HEK293 (cell line): Measurements from ENCODE around the gene FANCE.

Experiments used
- CTCF ChIA-PET: fragments of 350-600 bp; formaldehyde crosslinking; extraction: SDS; loops from one replicate; lab custom pipeline; 2021; ENCODE audit warnings: antibody characterized with exemption; lab: Yijun Ruan, JAX
- POLR2A ChIA-PET: fragments of 300-600 bp; formaldehyde crosslinking; extraction: SDS; loops from one replicate; lab custom pipeline; 2020; ENCODE audit warnings: antibody characterized with exemption, inconsistent platforms; lab: Yijun Ruan, JAX
- H3K27ac ChIP-seq: fragments of 200-500 bp; sonication (Bioruptor generic); 2 replicates; pipeline ENCODE4 v1.5.1; 2014; ENCODE audit warnings: low read depth, low read length, control low read depth, inconsistent platforms; ENCODE audit errors: extremely low read depth
- H3K36me3 ChIP-seq, 2 experiments: fragments of 200-500 bp in 1 of 2; sonication (Bioruptor generic) in 1 of 2; 1 replicate in 1 of 2; 2 replicates in 1 of 2; pipeline ENCODE4 v1.5.1; 2014 to 2017; ENCODE audit warnings: inconsistent platforms in 2 of 2, low read length in 2 of 2; ENCODE audit not compliant: control insufficient read depth in 2 of 2, insufficient read depth in 1 of 2
- H3K4me1 ChIP-seq: fragments of 200-500 bp; sonication (Bioruptor generic); 2 replicates; pipeline ENCODE4 v1.5.1; 2014; ENCODE audit warnings: mild to moderate bottlenecking, low read length, inconsistent platforms; ENCODE audit not compliant: control insufficient read depth, insufficient read depth
- H3K4me3 ChIP-seq: 2 replicates; pipeline ENCODE4 v1.5.1; 2011; ENCODE audit warnings: low read depth, mild to moderate bottlenecking, control low read depth, low read length, moderate library complexity
- H3K9me3 ChIP-seq: fragments of 200-500 bp; sonication (Bioruptor generic); 2 replicates; pipeline ENCODE4 v1.5.1; 2014; ENCODE audit warnings: low read depth, low read length, inconsistent platforms; ENCODE audit not compliant: control insufficient read depth, insufficient read depth
- GLI2 ChIP-seq: fragments of 450-650 bp; formaldehyde crosslinking; IDR thresholded peaks from 2 replicates; pipeline ENCODE4; 2017; ENCODE audit warnings: missing biosample characterization, missing genetic modification characterization, low read depth, borderline replicate concordance
- GLI4 ChIP-seq: fragments of 450-650 bp; formaldehyde crosslinking; IDR thresholded peaks from 2 replicates; pipeline ENCODE4 v1.5.1; 2016; ENCODE audit warnings: missing biosample characterization, missing genetic modification characterization
- KLF17 ChIP-seq: fragments of 450-650 bp; formaldehyde crosslinking; IDR thresholded peaks from 2 replicates; pipeline ENCODE4 v1.5.1; 2016; ENCODE audit warnings: missing biosample characterization, missing genetic modification characterization
- RBAK ChIP-seq: fragments of 450-650 bp; formaldehyde crosslinking; IDR thresholded peaks from 2 replicates; pipeline ENCODE4 v1.5.1; 2016; ENCODE audit warnings: missing biosample characterization, missing genetic modification characterization
- ZFHX2 ChIP-seq: fragments of 450-650 bp; formaldehyde crosslinking; conservative IDR thresholded peaks from 2 replicates; pipeline ENCODE4 v1.5.1; 2016; ENCODE audit warnings: missing biosample characterization, missing genetic modification characterization
- ZNF121 ChIP-seq: fragments of 450-650 bp; formaldehyde crosslinking; IDR thresholded peaks from 2 replicates; pipeline ENCODE4 v1.5.1; 2016; ENCODE audit warnings: missing biosample characterization, missing genetic modification characterization
- ZNF133 ChIP-seq: fragments of 450-650 bp; formaldehyde crosslinking; IDR thresholded peaks from 2 replicates; pipeline ENCODE4 v1.5.1; 2016; ENCODE audit warnings: missing biosample characterization, missing genetic modification characterization
- ZNF138 ChIP-seq: fragments of 450-650 bp; formaldehyde crosslinking; IDR thresholded peaks from 2 replicates; pipeline ENCODE4 v1.5.1; 2016; ENCODE audit warnings: missing biosample characterization, missing genetic modification characterization, borderline replicate concordance
- ZNF202 ChIP-seq: fragments of 450-650 bp; formaldehyde crosslinking; IDR thresholded peaks from 2 replicates; pipeline ENCODE4 v1.5.1; 2016; ENCODE audit warnings: missing biosample characterization, missing genetic modification characterization, borderline replicate concordance
- ZNF24 ChIP-seq: fragments of 450-650 bp; formaldehyde crosslinking; IDR thresholded peaks from 2 replicates; pipeline ENCODE4 v1.5.1; 2016; ENCODE audit warnings: missing biosample characterization, missing genetic modification characterization
- ZNF280D ChIP-seq: fragments of 450-650 bp; formaldehyde crosslinking; IDR thresholded peaks from 2 replicates; pipeline ENCODE4 v1.5.1; 2016; ENCODE audit warnings: missing biosample characterization, missing genetic modification characterization
- ZNF37A ChIP-seq: fragments of 450-650 bp; IDR thresholded peaks from 2 replicates; pipeline ENCODE4 v1.5.1; 2018; ENCODE audit warnings: missing biosample characterization, missing genetic modification characterization
- ZNF473 ChIP-seq: fragments of 450-650 bp; formaldehyde crosslinking; IDR thresholded peaks from 2 replicates; pipeline ENCODE4 v1.5.1; 2017; ENCODE audit warnings: missing biosample characterization, missing genetic modification characterization
- ZNF488 ChIP-seq: fragments of 450-650 bp; formaldehyde crosslinking; IDR thresholded peaks from 2 replicates; pipeline ENCODE4 v1.5.1; 2016; ENCODE audit warnings: missing biosample characterization, missing genetic modification characterization
- ZNF501 ChIP-seq: fragments of 450-650 bp; formaldehyde crosslinking; IDR thresholded peaks from 2 replicates; pipeline ENCODE4 v1.5.1; 2016; ENCODE audit warnings: missing biosample characterization, missing genetic modification characterization
- ZNF600 ChIP-seq: fragments of 450-650 bp; formaldehyde crosslinking; IDR thresholded peaks from 2 replicates; pipeline ENCODE4 v1.5.1; 2016; ENCODE audit warnings: missing biosample characterization, missing genetic modification characterization
- ZNF658 ChIP-seq: fragments of 450-650 bp; formaldehyde crosslinking; IDR thresholded peaks from 2 replicates; pipeline ENCODE4; 2016; ENCODE audit warnings: missing biosample characterization, missing genetic modification characterization
- ZNF660 ChIP-seq: fragments of 450-650 bp; IDR thresholded peaks from 2 replicates; pipeline ENCODE4 v1.5.1; 2018; ENCODE audit warnings: missing biosample characterization, mild to moderate bottlenecking, missing genetic modification characterization
- ZNF670 ChIP-seq: fragments of 450-650 bp; formaldehyde crosslinking; IDR thresholded peaks from 2 replicates; pipeline ENCODE4 v1.5.1; 2016; ENCODE audit warnings: missing biosample characterization, missing genetic modification characterization, low read depth
- ZNF776 ChIP-seq: fragments of 450-650 bp; formaldehyde crosslinking; IDR thresholded peaks from 2 replicates; pipeline ENCODE4 v1.5.0; 2017; ENCODE audit warnings: missing biosample characterization, missing genetic modification characterization, borderline replicate concordance
- ZNF792 ChIP-seq: fragments of 450-650 bp; formaldehyde crosslinking; IDR thresholded peaks from 2 replicates; pipeline ENCODE4 v1.5.1; 2016; ENCODE audit warnings: missing biosample characterization, missing genetic modification characterization
- ZNF843 ChIP-seq: fragments of 450-650 bp; formaldehyde crosslinking; IDR thresholded peaks from 2 replicates; pipeline ENCODE4 v1.5.1; 2016; ENCODE audit warnings: missing biosample characterization, missing genetic modification characterization
- ZSCAN30 ChIP-seq: fragments of 450-650 bp; IDR thresholded peaks from 2 replicates; pipeline ENCODE4 v1.5.1; 2018; ENCODE audit warnings: missing biosample characterization, mild to moderate bottlenecking, missing genetic modification characterization, moderate library complexity
- TF ChIP-seq, protein P1 (sequence below): fragments of 450-650 bp; formaldehyde crosslinking; IDR thresholded peaks from 2 replicates; pipeline ENCODE4 v1.5.1; 2016; ENCODE audit warnings: missing biosample characterization, missing genetic modification characterization

FANCE gene

DNA sequence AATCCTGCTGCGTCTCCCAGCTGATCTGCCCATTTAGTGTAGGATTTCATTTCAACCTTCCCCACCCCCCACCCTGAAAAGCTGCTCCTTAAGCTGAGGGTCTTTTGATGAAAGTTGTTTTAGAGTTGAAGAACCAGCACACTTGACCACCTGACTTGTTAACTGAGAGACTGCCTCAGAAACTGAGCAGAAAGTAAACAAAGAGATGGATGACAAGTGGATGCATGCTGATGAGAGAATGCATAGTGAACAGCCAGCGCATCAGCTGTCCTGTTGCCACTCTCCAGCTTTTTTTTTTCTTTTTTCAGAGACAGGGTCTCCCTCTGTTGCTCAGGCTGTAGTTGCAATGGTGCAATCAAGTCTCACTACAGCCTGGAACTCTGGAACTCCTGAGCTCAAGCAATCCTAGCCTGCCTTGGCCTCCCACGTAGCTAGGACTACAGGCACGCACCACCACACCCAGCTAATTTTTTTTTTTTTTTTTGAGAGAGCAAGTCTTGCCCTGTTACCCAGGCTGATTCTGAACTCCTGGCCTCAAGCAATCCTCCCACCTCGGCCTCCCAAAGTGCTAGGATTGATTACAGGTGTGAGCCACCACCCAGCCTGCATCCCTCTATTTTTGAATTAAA lies 25.5 kb downstream of the FANCE start (continued):
- TF ChIP-seq ZNF280D, result 0 out of 2 replicates have a peak, but pooled peaks have one; percentile 48
- TF ChIP-seq, all 188 proteins: peak for 5

DNA sequence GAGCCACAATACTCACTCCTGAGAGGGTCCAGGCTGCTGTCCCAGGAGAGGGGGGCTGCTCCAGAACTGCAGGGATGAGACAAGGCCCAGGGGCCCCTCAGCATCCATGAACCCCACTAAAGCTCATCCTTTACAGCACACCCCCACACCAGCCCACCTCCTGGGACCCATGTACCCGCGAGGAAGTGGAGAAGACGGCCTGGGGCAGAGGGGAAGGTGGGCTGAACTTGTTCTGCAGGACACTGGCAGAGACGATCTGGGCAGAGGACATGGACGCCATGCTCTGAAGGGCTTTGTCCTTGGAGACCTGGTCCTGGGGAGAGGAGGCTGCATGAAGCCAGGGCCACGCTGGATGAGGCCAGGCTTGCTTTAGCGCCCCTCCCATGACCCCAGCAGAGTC lies 26.1 kb downstream of the FANCE start:
- POLR2A ChIA-PET, result interaction anchor here (0.8 to 15.4 kb wide), 4 partner anchors 6 to 19 kb away, joined by 4 to 198 read pairs (median 5); partner anchors contain the start of genes RPL10A and TEAD3
- Histone ChIP-seq H3K4me3 (no peak overlapping the region), H3K9me3 (no peaks in the 10 kb centered on the region), H3K4me1 (no peaks in the 10 kb centered on the region), H3K27ac (no peak overlapping the region), H3K36me3 (peaks cover 0 to 49% of the 10 kb centered on the region in 2 experiments; a peak in 1 of 3 replicates)
- TF ChIP-seq ZNF138 (tag by site-specific recombination) (no peak), ZNF473 (tag by site-specific recombination) (no peak), ZNF660 (tag by site-specific recombination) (no peak), RBAK (tag by site-specific recombination) (no peak), ZNF501 (no peak), ZNF792 (tag by site-specific recombination) (no peak), ZNF37A (tag by site-specific recombination) (no peak), ZNF24 (no peak), GLI2 (tag by site-specific recombination) (no peak), ZNF658 (tag by site-specific recombination) (no peak)
- CTCF ChIA-PET, result interaction anchor here (0.6 to 1.3 kb wide), 2 partner anchors 10 to 136 kb away, joined by 3 to 4 read pairs; partner anchors contain the start of gene RPL10A

DNA sequence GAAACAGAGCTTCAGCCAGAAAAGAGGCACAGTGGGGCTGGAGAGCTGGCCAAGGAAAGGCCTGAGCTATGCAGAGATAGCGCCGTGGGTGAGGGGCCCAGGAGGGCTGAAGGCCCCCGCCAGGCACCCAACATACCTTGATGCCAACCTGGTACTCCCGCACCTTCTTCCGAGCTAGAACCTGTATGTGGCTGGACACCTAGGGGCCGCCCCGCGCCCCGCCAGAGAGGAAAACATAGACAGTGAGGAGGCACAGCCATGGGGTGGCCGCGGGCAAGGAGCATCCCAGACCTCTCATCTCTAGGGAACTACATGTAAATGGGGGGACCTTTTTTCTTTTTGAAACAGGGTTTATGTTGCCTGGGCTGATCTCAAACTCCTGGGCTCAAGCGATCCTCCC lies 28.0 kb downstream of the FANCE start:
- ChIA-PET POLR2A (interaction anchor here (0.9 to 15.4 kb wide), 4 partner anchors 8 to 17 kb away, joined by 3 to 198 read pairs (median 4); partner anchors contain the start of genes RPL10A and TEAD3), CTCF (no interaction called here)

More for the DNA sequence above, 28.0 kb downstream of the FANCE start:
- H3K36me3 ChIP-seq, result peaks cover 0 to 37% of the 10 kb centered on the region in 2 experiments; a peak in 1 of 3 replicates
- no peak overlapping the region for H3K27ac ChIP-seq
- TF ChIP-seq ZSCAN30 (tag by site-specific recombination) (no peak), ZFHX2 (tag by site-specific recombination) (no peak), ZNF488 (tag by site-specific recombination) (no peak), ZNF600 (tag by site-specific recombination) (no peak), ZNF843 (tag by site-specific recombination) (no peak), ZNF121 (no peak), ZNF776 (tag by site-specific recombination) (no peak), ZNF133 (tag by site-specific recombination) (no peak), GLI4 (no peak), ZNF202 (tag by site-specific recombination) (no peak), ZNF670 (tag by site-specific recombination) (no peak), KLF17 (tag by site-specific recombination) (no peak)
- TF ChIP-seq, protein P1, sequence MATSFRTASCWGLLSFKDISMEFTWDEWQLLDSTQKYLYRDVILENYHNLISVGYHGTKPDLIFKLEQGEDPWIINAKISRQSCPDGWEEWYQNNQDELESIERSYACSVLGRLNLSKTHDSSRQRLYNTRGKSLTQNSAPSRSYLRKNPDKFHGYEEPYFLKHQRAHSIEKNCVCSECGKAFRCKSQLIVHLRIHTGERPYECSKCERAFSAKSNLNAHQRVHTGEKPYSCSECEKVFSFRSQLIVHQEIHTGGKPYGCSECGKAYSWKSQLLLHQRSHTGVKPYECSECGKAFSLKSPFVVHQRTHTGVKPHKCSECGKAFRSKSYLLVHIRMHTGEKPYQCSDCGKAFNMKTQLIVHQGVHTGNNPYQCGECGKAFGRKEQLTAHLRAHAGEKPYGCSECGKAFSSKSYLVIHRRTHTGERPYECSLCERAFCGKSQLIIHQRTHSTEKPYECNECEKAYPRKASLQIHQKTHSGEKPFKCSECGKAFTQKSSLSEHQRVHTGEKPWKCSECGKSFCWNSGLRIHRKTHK (tag by site-specific recombination), result no peak
- H3K4me3 ChIP-seq, result no peak overlapping the region
- no peaks in the 10 kb centered on the region for H3K9me3 ChIP-seq
- H3K4me1 ChIP-seq, result no peaks in the 10 kb centered on the region
